Breast epithelium (tissue), 4 donors: ENCODE data around the gene KLHDC7B. TPM values are rescaled to one million over a fixed set of nuclear protein-coding genes. Genes with fewer than 3 reads are reported as not detected.

Experiments used
- DNase-seq, 2 donors: peaks; one replicate each; pipeline ENCODE4 v3.0.0-alpha.2; 2019; ENCODE audit warnings: low spot score in 2 of 2
- H3K27ac ChIP-seq, 2 donors: fragments of 200-600 bp; sonication (generic) in 1 of 2; one replicate each; pipeline ENCODE4 v1.5.1; 2016 to 2019; ENCODE audit warnings: mild to moderate bottlenecking in 1 of 2
- H3K27me3 ChIP-seq, 2 donors: fragments of 200-600 bp; sonication (generic) in 1 of 2; one replicate each; pipeline versions ENCODE4 v1.5.1 to v1.6.0; 2017 to 2019; ENCODE audit warnings: control low read depth in 1 of 2, mild to moderate bottlenecking in 1 of 2
- H3K36me3 ChIP-seq: fragments of 200-600 bp; one replicate; pipeline ENCODE4 v1.5.1; 2019
- H3K4me1 ChIP-seq, 2 donors: fragments of 200-600 bp; sonication (generic); one replicate each; pipeline ENCODE4 v1.5.1; 2016 to 2019; ENCODE audit warnings: control low read depth in 1 of 2
- H3K4me3 ChIP-seq, 3 donors: fragments of 200-600 bp; sonication (generic); 1 replicate in 2 of 3; 2 replicates in 1 of 3; pipeline ENCODE4 v1.5.1; 2016 to 2019; ENCODE audit warnings: mild to moderate bottlenecking in 3 of 3, moderate library complexity in 2 of 3
- H3K9me3 ChIP-seq, 2 donors: fragments of 200-600 bp; sonication (generic) in 1 of 2; one replicate each; pipeline ENCODE4 v1.5.1; 2016 to 2019; ENCODE audit warnings: control low read depth in 1 of 2
- CTCF ChIP-seq, 3 donors: fragments of 450-650 bp; IDR thresholded peaks; one replicate each; pipeline ENCODE4 v1.5.1; 2016 to 2017; ENCODE audit warnings: antibody characterized with exemption in 3 of 3, mild to moderate bottlenecking in 3 of 3, moderate library complexity in 3 of 3
- POLR2A ChIP-seq: fragments of 450-650 bp; IDR thresholded peaks from one replicate; pipeline ENCODE4 v1.6.1; 2016; ENCODE audit warnings: antibody characterized with exemption, mild to moderate bottlenecking, moderate library complexity
- POLR2AphosphoS5 ChIP-seq, 3 donors: sonication (generic); formaldehyde crosslinking; IDR thresholded peaks; one replicate each; pipeline ENCODE4 v1.6.1; 2017; ENCODE audit warnings: antibody characterized with exemption in 3 of 3
- intact Hi-C: fragments of 100-400 bp; cut with DNase I; formaldehyde crosslinking; loops from one replicate; pipeline ENCODE4 v1.15.1; 2023; ENCODE audit warnings: low total_unique reads
- total RNA-seq, 3 donors: library from RNA; depleted of rRNA; stranded (reverse); fragments of >200 nt; gene quantifications; one replicate each; pipeline ENCODE4 v1.1.0, GENCODE V29; 2016

Gene KLHDC7B
- total RNA-seq, 3 donors from 2014 or later, result 0.16 to 0.33 (median 0.29) TPM

- intact Hi-C loops, result loop anchor here (1.0 to 10.0 kb wide), 2 partner anchors 11 to 251 kb away; partner anchors contain the start of gene HDAC10
- Histone ChIP-seq H3K36me3 (no peaks in the 10 kb centered on the region), H3K4me3 (peak overlapping the region in 2 of 3 donors; percentile 92 to 95), H3K9me3 (no peaks in the 10 kb centered on the region), H3K27ac (no peak overlapping the region), H3K4me1 (peaks cover 0 to 16% of the 10 kb centered on the region in 2 donors), H3K27me3 (no peaks in the 10 kb centered on the region)
- DNase-seq, result no peak
- TF ChIP-seq POLR2A, result no peak
- TF ChIP-seq CTCF (IDR thresholded peaks at IDR 0.05), result no peak
- TF ChIP-seq POLR2AphosphoS5 (IDR thresholded peaks at IDR 0.05), result no peak
Observed at GRCh38 chr22:50505776-50506610, 39.7 kb upstream of the KLHDC7B start.

DNA sequence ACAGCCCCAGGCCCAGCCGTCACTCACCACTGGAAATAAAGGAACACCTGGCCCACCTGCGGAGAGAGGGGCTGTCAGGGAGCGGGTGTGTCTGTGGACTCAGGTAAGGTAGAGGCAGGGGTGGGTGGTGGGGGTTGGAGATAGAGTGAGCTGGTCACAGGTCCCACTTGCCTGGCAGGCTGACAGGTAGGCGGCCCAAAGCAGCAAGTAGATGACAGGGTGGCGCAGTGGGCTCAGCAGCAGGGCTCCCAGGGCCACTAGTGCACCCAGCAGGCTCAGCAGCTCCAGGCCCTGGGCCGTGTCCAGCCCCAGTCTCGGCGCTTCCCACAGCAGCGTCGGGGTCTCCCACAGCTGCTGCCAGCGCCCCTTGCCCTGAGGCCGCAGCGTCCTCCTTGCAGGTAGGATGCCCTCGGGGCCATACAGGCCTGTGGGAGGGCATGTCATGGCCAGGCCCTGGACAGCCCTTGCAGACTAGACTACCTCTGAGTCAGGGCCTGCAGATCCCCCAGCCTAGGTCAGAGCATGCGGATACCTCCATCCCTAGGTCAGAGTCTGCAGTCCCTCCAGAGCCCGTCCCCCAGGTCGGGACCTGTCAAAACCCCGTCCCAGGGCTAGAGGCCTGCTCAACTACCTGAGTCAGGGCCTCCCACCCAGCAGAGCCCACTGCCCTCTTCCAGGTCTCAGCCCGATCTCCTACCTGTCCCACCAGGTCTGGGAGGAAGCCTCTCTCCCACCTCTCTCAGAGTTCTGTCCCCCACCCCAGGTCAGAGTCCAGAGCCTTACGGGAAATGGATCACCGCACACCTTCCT, 38.9 kb upstream of the KLHDC7B start:
- peak overlapping the region; percentile 92 to 95 (median 93) for H3K4me3 ChIP-seq
- no peaks in the 10 kb centered on the region for H3K27me3 ChIP-seq
- H3K9me3 ChIP-seq, result no peaks in the 10 kb centered on the region
- peak in 1 of 2 donors; percentile 46 for DNase-seq
- intact Hi-C loops, result loop anchor here (1.0 to 10.0 kb wide), 2 partner anchors 12 to 252 kb away; partner anchors contain the start of gene HDAC10
- TF ChIP-seq POLR2AphosphoS5 (IDR thresholded peaks at IDR 0.05) (no peak), CTCF (IDR thresholded peaks at IDR 0.05) (no peak), POLR2A (no peak)
- H3K27ac ChIP-seq, result peak overlapping the region; percentile 78 to 81
- H3K4me1 ChIP-seq, result peaks cover 0 to 16% of the 10 kb centered on the region in 2 donors
- H3K36me3 ChIP-seq, result no peaks in the 10 kb centered on the region

- Histone ChIP-seq H3K27ac (peak within 1 kb of the TSS; percentile 97 to 98), H3K4me3 (peak within 1 kb of the TSS; percentile 92 to 95 (median 93)), H3K9me3 (no peaks in the 10 kb centered on the region), H3K4me1 (peaks cover 0 to 16% of the 10 kb centered on the region in 2 donors), H3K36me3 (no peaks in the 10 kb centered on the region), H3K27me3 (no peaks in the 10 kb centered on the region)
- TF ChIP-seq CTCF (IDR thresholded peaks at IDR 0.05), result no peak
- TF ChIP-seq POLR2AphosphoS5 (IDR thresholded peaks at IDR 0.05), result peak; percentile 45 to 64 (median 53)
- intact Hi-C loops, result loop anchor here (10.0 kb wide), 1 partner anchor 253 kb away; the partner anchor contains the start of gene HDAC10
- peak; percentile 88 to 89 for DNase-seq
Observed at GRCh38 chr22:50507421-50507990, 38.2 kb upstream of the KLHDC7B start, which contains the start of gene LMF2. LMF2 (minus strand) TSS chr22:50507702; CDS start chr22:50507675, 27 bp downstream.

GRCh38 chr22:50507991-50508884, 37.5 kb upstream of the KLHDC7B start, which contains the start of gene NCAPH2:
NCAPH2 (plus strand) TSS chr22:50508224; CDS start chr22:50508338, 114 bp downstream.
- no peak for TF ChIP-seq CTCF (IDR thresholded peaks at IDR 0.05)
- TF ChIP-seq POLR2AphosphoS5 (IDR thresholded peaks at IDR 0.05), result peak; percentile 93 to 99 (median 94)
- TF ChIP-seq POLR2A, result peak; percentile 32
- peaks cover 0 to 16% of the 10 kb centered on the region in 2 donors for H3K4me1 ChIP-seq
- intact Hi-C loops, result loop anchor here (1.0 to 10.0 kb wide), 2 partner anchors 22 to 253 kb away; partner anchors contain the start of genes HDAC10 and TYMP
- DNase-seq, result peak; percentile 92 to 98
- no peaks in the 10 kb centered on the region for H3K27me3 ChIP-seq
- H3K9me3 ChIP-seq, result no peaks in the 10 kb centered on the region
- H3K27ac ChIP-seq, result peak within 1 kb of the TSS; percentile 97 to 98
- H3K4me3 ChIP-seq, result peak within 1 kb of the TSS; percentile 92 to 95 (median 93)
- no peaks in the 10 kb centered on the region for H3K36me3 ChIP-seq
